ENCODE measurements around the gene PLEKHM1.
A peak's percentile ranks its signal among the peaks of the same experiment; 100 is the strongest.
"Not testable (repeated sequence)": the region's sequence is repeated elsewhere in the genome, so short reads cannot be mapped to it uniquely, and the experiment has no call there.

PLEKHM1 gene

DNA sequence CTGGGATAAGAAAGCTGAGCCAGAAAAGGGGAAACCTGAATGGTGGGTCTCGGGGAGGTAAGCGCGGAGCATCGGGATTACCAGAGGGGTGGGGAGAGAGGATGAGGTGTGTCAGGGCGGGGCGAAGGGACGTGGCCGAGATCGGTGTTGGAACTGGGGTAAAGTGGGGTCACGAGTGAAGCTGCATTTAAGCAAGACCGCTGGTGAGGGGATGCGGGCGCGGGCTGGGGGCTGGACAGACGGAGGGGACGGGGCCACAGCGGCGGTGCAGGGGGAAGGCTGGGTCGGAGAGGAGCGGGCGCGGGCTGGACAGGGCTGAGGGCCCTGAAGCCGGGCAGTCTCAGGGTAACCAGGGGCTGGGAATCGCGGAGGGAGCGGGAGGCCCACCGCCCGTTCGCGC is 323 bp downstream of the PLEKHM1 start:
- not testable (repeated sequence) for H3K4ac ChIP-seq (ENCODE audit: low read depth, low read length); H3K4me1 ChIP-seq (ENCODE audit: control insufficient read depth in 1 of 2, insufficient read depth in 2 of 2, low read length in 2 of 2); H3K14ac ChIP-seq (ENCODE audit: low read length); H3K9ac ChIP-seq (ENCODE audit: low read length); H3K27me3 ChIP-seq (ENCODE audit: insufficient read depth, low read length); H3K27ac ChIP-seq (ENCODE audit: low read depth, low read length); H4K12ac ChIP-seq (ENCODE audit: low read depth, low read length); H3K79me2 ChIP-seq (ENCODE audit: control insufficient read depth, insufficient read depth, low read length, poor library complexity); H4K91ac ChIP-seq (ENCODE audit: low read depth, low read length); H3K79me1 ChIP-seq (ENCODE audit: low read length); H2AK5ac ChIP-seq (ENCODE audit: low read length); H3K36me3 ChIP-seq (ENCODE audit: control insufficient read depth in 1 of 2, insufficient read depth in 2 of 2, low read length in 2 of 2); H2BK5ac ChIP-seq (ENCODE audit: low read depth, low read length, poor library complexity); H2BK120ac ChIP-seq (ENCODE audit: insufficient read depth, low read length, poor library complexity); H3K9me3 ChIP-seq (ENCODE audit: insufficient read depth, low read depth, low read length); H3K23ac ChIP-seq (ENCODE audit: low read length); H3K18ac ChIP-seq (ENCODE audit: low read length)
- Histone ChIP-seq H2AFZ (ENCODE audit: insufficient read depth, low read length, poor library complexity) (peak overlapping the region; percentile 81), H3K4me3 (ENCODE audit: low read depth, low read length) (peak overlapping the region; percentile 81), H4K8ac (ENCODE audit: low read depth, low read length) (peak overlapping the region; percentile 22), H3K4me2 (ENCODE audit: low read length) (peak overlapping the region; percentile 91), H2BK12ac (ENCODE audit: low read length) (peak overlapping the region; percentile 26)
- peak in 1 of 2 donors; percentile 10 for DNase-seq
- WGBS (ENCODE audit: extremely low coverage, insufficient coverage, insufficient read length) = no CpG with 5 or more reads among the region's 30 CpGs

DNA sequence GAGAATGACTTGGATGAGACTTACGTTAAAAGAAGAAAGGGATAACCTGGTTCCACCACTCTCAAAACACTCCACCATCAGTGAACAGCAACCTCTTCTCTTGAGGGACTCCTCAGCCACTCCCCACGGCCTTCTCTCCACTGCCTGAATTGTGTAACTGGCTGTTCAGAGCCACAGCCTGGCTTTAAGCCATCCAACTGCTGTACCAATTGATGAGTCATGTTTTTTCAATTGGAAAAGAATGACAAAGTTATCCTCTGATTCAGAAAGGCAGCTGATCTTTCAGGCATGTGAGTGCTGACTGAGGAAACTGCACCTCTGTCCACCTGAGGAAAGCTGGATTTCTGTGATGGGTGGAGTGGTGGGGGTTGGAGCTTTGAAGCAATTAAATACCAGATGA is 2.8 kb downstream of the PLEKHM1 start:
- not testable (repeated sequence) for H4K8ac ChIP-seq (ENCODE audit: low read depth, low read length); H2AFZ ChIP-seq (ENCODE audit: insufficient read depth, low read length, poor library complexity); H3K9ac ChIP-seq (ENCODE audit: low read length); H3K79me1 ChIP-seq (ENCODE audit: low read length); H3K4me3 ChIP-seq (ENCODE audit: low read depth, low read length); H3K36me3 ChIP-seq (ENCODE audit: control insufficient read depth in 1 of 2, insufficient read depth in 2 of 2, low read length in 2 of 2); H2BK120ac ChIP-seq (ENCODE audit: insufficient read depth, low read length, poor library complexity); H4K12ac ChIP-seq (ENCODE audit: low read depth, low read length); H2BK5ac ChIP-seq (ENCODE audit: low read depth, low read length, poor library complexity); H3K23ac ChIP-seq (ENCODE audit: low read length); H3K4me1 ChIP-seq (ENCODE audit: control insufficient read depth in 1 of 2, insufficient read depth in 2 of 2, low read length in 2 of 2); H3K4ac ChIP-seq (ENCODE audit: low read depth, low read length); H2BK12ac ChIP-seq (ENCODE audit: low read length); H2AK5ac ChIP-seq (ENCODE audit: low read length); H3K27ac ChIP-seq (ENCODE audit: low read depth, low read length); H3K14ac ChIP-seq (ENCODE audit: low read length); H3K79me2 ChIP-seq (ENCODE audit: control insufficient read depth, insufficient read depth, low read length, poor library complexity); H3K4me2 ChIP-seq (ENCODE audit: low read length); H4K91ac ChIP-seq (ENCODE audit: low read depth, low read length); H3K27me3 ChIP-seq (ENCODE audit: insufficient read depth, low read length); H3K9me3 ChIP-seq (ENCODE audit: insufficient read depth, low read depth, low read length); H3K18ac ChIP-seq (ENCODE audit: low read length)
- WGBS (ENCODE audit: extremely low coverage, insufficient coverage, insufficient read length) = no CpG with 5 or more reads among the region's 2 CpGs
- DNase-seq = peak; percentile 54 to 60

DNA sequence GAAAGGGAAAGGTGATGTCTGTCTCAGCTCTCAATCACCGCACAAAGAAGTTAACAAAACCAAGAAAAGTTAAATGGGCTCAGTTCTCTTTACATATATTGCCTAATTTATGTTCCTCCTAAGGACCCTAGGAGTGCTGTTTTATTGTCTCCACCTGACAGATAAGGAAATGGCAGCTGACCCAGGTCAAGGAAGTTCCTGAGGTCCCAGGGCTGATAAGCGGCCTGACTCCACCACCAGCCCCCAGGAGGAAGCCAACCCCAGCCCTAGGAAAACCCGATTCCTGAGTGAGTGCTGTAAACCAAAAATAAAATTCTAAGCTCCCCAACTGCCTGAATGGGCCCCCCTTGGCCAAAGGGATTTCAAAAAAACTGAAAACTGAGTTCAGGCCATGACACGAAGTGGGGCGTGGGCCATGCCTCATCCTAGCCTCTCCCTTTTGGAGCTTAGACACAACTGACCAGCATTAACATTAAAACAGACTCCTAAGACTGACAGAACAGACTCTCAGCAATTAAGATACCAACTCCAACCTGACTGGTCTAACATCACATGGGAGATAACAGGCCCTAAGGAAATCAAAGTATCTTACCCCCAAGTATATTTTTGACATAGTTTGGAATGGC is 6.8 kb downstream of the PLEKHM1 start:
- not testable (repeated sequence) for H4K8ac ChIP-seq (ENCODE audit: low read depth, low read length); H3K4me2 ChIP-seq (ENCODE audit: low read length); H2BK12ac ChIP-seq (ENCODE audit: low read length); H3K4me3 ChIP-seq (ENCODE audit: low read depth, low read length); H2AFZ ChIP-seq (ENCODE audit: insufficient read depth, low read length, poor library complexity); H3K14ac ChIP-seq (ENCODE audit: low read length); H3K79me2 ChIP-seq (ENCODE audit: control insufficient read depth, insufficient read depth, low read length, poor library complexity); H2AK5ac ChIP-seq (ENCODE audit: low read length); H2BK5ac ChIP-seq (ENCODE audit: low read depth, low read length, poor library complexity); H3K4ac ChIP-seq (ENCODE audit: low read depth, low read length); H3K27me3 ChIP-seq (ENCODE audit: insufficient read depth, low read length); H4K91ac ChIP-seq (ENCODE audit: low read depth, low read length); DNase-seq; H3K27ac ChIP-seq (ENCODE audit: low read depth, low read length); H3K9me3 ChIP-seq (ENCODE audit: insufficient read depth, low read depth, low read length); H3K79me1 ChIP-seq (ENCODE audit: low read length); H3K4me1 ChIP-seq (ENCODE audit: control insufficient read depth in 1 of 2, insufficient read depth in 2 of 2, low read length in 2 of 2); H4K12ac ChIP-seq (ENCODE audit: low read depth, low read length); H3K18ac ChIP-seq (ENCODE audit: low read length); H3K36me3 ChIP-seq (ENCODE audit: control insufficient read depth in 1 of 2, insufficient read depth in 2 of 2, low read length in 2 of 2); H2BK120ac ChIP-seq (ENCODE audit: insufficient read depth, low read length, poor library complexity); H3K9ac ChIP-seq (ENCODE audit: low read length); H3K23ac ChIP-seq (ENCODE audit: low read length)
- WGBS (ENCODE audit: extremely low coverage, insufficient coverage, insufficient read length) = no CpG with 5 or more reads among the region's 5 CpGs

DNA sequence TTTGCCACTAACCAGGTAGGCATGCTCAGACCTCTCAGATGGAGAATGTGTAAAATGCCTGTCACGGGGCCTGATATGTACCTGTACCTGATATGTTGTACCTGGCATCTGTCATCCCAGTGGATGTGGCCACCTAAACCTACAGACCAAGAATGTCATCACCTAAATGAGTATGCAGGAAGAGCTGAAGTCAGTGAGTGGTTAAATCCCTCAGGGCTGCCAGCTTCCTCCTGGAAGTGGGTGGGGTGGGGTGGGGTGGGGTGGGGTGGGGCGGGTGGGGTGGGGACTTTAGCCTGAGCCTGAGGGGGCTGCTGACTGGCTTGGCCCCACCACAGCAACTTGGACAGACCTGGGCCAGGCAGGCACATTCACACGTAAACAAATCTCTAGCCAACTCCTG is 7.3 kb downstream of the PLEKHM1 start:
- H3K79me1 ChIP-seq (ENCODE audit: low read length); H2BK5ac ChIP-seq (ENCODE audit: low read depth, low read length, poor library complexity); H3K23ac ChIP-seq (ENCODE audit: low read length); H3K14ac ChIP-seq (ENCODE audit: low read length); DNase-seq; H3K9ac ChIP-seq (ENCODE audit: low read length); H2BK120ac ChIP-seq (ENCODE audit: insufficient read depth, low read length, poor library complexity); H4K91ac ChIP-seq (ENCODE audit: low read depth, low read length); H4K12ac ChIP-seq (ENCODE audit: low read depth, low read length); H3K9me3 ChIP-seq (ENCODE audit: insufficient read depth, low read depth, low read length); H2AK5ac ChIP-seq (ENCODE audit: low read length); H3K36me3 ChIP-seq (ENCODE audit: control insufficient read depth in 1 of 2, insufficient read depth in 2 of 2, low read length in 2 of 2); H3K27ac ChIP-seq (ENCODE audit: low read depth, low read length); H3K4ac ChIP-seq (ENCODE audit: low read depth, low read length); H2BK12ac ChIP-seq (ENCODE audit: low read length); H3K4me3 ChIP-seq (ENCODE audit: low read depth, low read length); H3K4me2 ChIP-seq (ENCODE audit: low read length); H4K8ac ChIP-seq (ENCODE audit: low read depth, low read length); H3K18ac ChIP-seq (ENCODE audit: low read length); H2AFZ ChIP-seq (ENCODE audit: insufficient read depth, low read length, poor library complexity); H3K79me2 ChIP-seq (ENCODE audit: control insufficient read depth, insufficient read depth, low read length, poor library complexity); H3K4me1 ChIP-seq (ENCODE audit: control insufficient read depth in 1 of 2, insufficient read depth in 2 of 2, low read length in 2 of 2); H3K27me3 ChIP-seq (ENCODE audit: insufficient read depth, low read length): not testable (repeated sequence)
- WGBS (ENCODE audit: extremely low coverage, insufficient coverage, insufficient read length) = no CpG with 5 or more reads among the region's 3 CpGs

Data from trophoblast cell (in vitro differentiated cells and primary cell).